GM12874 (cell line): Measurements from ENCODE around the gene MAP1LC3B2.

Experiments used
- TF ChIP-seq, protein P1 (sequence below): IDR thresholded peaks from 2 replicates; pipeline ENCODE4 v1.5.1; 2011; ENCODE audit warnings: low read depth, mild to moderate bottlenecking, control low read depth, low read length, moderate library complexity; ENCODE audit not compliant: insufficient read depth

MAP1LC3B2 gene

DNA sequence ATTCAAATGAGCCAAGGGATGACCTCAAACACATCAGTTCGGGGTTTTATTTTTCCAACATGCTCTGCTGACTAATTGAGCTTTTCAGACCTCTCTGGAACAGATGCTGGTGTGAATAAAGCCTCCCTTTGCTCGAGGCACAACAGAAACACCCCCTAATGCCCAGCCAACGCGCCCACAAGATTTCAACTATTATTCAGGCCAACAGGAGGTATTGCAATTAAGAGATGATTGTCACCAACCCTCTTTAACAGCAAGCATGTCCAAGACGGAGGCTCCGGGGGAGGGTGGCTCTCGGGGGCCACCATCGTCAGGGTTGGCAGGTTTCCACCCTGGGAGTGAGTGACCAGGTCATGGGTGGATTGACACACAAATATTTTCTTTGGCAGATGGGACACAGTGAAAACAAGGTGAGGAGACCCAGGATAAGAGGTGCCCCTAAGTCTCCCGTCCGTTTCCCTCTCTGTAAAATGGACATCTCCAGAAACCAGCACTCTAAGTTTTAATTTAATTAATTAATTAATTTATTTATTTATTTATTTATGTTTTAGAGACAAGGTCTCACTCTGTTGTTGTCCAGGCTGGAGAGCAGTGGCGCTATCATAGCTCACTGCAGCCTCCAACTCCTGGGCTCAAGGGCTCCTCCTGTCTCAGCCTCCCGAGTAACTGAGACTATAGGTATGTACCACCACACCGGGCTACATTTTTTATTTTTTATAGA lies 56.1 kb downstream of the MAP1LC3B2 start:
- TF ChIP-seq, protein P1, sequence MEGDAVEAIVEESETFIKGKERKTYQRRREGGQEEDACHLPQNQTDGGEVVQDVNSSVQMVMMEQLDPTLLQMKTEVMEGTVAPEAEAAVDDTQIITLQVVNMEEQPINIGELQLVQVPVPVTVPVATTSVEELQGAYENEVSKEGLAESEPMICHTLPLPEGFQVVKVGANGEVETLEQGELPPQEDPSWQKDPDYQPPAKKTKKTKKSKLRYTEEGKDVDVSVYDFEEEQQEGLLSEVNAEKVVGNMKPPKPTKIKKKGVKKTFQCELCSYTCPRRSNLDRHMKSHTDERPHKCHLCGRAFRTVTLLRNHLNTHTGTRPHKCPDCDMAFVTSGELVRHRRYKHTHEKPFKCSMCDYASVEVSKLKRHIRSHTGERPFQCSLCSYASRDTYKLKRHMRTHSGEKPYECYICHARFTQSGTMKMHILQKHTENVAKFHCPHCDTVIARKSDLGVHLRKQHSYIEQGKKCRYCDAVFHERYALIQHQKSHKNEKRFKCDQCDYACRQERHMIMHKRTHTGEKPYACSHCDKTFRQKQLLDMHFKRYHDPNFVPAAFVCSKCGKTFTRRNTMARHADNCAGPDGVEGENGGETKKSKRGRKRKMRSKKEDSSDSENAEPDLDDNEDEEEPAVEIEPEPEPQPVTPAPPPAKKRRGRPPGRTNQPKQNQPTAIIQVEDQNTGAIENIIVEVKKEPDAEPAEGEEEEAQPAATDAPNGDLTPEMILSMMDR = no peak

DNA sequence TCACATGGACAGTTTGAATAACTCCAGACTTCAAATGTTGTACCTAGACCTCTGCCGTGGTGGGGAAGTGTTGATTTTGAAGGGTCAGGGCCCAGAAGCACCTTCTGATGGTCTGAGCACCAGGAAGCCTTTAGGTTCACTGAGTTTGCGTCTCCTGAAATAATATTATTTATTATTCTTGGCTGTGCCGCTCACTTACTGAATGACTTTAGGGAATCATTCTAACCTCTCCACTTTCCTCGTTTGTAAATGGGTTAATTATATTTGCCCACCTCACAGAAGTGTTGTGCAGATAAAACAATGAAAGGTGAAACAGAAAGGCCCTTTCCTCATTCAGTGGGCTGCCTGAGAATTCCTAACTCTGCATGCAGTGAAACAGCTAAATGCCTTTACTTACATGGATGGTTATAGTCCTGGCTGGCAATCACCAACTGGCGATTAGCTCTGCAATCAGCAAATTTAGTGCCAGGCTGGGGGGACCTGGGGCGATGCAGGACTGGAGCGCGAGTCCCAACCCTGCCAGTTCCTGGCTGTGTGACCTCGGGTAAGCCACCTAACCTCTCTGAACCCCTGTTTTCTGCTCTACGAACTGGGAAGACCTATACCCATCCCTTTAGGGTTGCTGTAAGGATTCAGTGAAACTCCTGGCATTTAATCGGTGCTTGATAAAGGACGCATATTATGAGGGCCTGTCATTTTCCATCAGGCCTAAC lies 57.5 kb downstream of the MAP1LC3B2 start:
- TF ChIP-seq, protein P1 = no peak

DNA sequence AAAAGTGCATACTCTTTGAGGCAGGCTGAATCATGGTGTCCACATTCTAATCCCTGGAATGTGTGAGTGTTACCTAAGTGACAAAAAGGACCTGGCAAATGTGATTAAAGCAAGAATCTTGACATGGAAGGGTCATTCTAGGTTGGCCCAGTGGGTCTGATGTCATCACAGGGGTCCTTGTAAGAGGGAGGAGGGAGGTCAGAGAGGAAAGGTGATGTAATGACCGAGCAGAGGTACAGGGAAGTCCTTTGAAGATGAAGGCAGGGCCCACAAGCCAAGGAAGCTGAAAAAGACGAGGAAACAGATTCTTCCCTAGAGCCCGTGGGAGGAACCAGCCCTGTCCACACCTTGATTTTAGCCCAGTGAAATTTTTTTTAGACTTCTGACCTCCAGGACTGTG lies 60.1 kb downstream of the MAP1LC3B2 start:
- TF ChIP-seq, protein P1 = no peak

DNA sequence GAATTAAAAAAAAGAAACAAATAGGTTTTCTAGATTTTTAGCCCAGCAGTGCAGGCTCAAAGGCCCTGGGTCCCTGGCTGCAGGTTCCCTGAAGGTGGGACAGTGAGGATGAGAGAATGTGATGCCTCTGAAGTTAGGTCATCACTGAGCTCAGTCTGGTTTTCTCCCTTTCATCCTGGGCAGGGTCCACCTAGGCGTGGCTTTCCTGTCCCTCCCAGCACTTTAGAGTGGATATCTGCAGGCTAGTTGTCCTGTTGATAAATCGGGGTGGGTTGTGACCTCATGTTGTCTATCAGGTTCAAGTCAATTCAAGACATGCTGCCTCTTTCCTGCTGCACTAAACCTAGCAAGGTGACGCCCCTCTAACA lies 60.9 kb downstream of the MAP1LC3B2 start:
- TF ChIP-seq, protein P1 = no peak

DNA sequence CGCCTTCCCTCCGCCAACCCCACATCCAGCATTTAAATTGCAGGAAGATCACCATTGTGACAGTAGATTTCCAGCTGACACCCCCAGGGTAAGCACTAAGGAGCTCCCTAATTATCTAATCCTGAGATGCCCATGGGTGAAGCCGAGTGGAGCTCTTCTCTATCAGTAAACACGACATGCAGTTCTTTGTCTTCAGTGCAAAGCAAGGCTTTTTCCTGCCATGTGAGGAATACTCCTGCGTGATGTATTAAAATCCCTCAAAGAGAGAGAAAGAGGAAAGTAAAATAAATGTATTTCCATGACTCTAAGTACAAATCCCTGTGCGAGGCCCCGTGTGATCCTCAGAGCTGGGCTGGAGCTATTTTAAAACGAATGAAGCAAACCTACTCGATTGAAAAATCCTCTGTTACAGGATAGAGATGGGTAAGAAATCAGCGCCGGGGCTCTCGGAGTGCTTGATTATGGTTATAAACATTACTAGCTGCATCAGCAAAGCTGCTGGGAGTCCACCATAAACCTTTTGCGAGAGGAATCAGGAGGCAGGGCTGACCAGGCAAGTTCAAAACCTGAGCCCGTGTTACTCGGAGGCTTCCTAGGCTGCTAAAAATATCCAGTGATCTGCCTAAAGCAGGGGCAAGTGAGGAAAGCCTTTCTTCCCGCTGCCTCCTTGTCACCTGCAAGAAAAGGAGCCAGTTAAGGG lies 61.5 kb downstream of the MAP1LC3B2 start:
- TF ChIP-seq, protein P1 = no peak

DNA sequence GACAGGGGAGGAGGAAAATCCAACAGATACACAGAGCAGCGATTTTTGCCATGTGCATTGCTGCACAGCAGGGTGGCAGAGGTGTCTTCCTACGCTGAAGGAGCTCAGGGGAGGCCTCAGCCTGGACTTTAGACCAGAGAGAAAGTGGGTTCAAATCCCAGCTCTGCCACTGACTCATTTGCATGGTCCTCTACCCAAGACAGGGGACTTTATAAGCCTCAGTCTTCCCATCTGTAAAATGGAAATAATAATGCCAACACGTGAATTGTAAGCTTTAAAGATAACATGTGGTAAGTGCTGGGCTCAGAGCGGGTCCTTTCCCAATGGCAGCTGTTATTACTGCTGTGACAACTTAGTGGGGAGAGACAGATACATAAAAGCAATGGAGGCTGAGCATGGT lies 62.0 kb downstream of the MAP1LC3B2 start:
- TF ChIP-seq, protein P1 = no peak

DNA sequence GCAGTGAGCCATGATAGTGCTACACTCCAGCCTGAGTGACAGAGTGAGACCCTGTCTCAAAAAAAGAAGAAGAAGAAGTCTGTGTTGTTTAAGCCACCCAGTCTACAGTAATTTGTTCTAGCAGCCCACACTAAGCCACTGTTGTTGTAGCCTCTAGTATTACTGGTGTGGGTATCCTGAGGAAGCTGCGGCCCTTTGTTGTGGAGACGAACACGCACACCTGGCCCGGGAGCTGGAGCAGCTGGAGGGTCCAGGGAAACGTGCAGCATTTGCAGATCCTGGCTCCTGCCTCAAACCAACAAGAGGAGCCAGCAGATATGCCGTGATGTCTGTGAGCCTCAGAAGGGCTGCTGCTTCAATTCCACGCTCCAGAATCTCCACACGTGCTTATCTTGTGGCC lies 65.3 kb downstream of the MAP1LC3B2 start:
- TF ChIP-seq, protein P1 = no peak
